ENCODE measurements around the gene NUDC. TPM values are rescaled to one million over a fixed set of nuclear protein-coding genes. Genes with fewer than 3 reads are reported as not detected.
A peak's percentile ranks its signal among the peaks of the same experiment; 100 is the strongest.

The NUDC gene
- total and polyA plus RNA-seq, 9 of the 15 experiments (the other 6 are each of a cell fraction or from before 2014, with no cell fraction given), result 9.8 to 234 (median 149) TPM

DNA sequence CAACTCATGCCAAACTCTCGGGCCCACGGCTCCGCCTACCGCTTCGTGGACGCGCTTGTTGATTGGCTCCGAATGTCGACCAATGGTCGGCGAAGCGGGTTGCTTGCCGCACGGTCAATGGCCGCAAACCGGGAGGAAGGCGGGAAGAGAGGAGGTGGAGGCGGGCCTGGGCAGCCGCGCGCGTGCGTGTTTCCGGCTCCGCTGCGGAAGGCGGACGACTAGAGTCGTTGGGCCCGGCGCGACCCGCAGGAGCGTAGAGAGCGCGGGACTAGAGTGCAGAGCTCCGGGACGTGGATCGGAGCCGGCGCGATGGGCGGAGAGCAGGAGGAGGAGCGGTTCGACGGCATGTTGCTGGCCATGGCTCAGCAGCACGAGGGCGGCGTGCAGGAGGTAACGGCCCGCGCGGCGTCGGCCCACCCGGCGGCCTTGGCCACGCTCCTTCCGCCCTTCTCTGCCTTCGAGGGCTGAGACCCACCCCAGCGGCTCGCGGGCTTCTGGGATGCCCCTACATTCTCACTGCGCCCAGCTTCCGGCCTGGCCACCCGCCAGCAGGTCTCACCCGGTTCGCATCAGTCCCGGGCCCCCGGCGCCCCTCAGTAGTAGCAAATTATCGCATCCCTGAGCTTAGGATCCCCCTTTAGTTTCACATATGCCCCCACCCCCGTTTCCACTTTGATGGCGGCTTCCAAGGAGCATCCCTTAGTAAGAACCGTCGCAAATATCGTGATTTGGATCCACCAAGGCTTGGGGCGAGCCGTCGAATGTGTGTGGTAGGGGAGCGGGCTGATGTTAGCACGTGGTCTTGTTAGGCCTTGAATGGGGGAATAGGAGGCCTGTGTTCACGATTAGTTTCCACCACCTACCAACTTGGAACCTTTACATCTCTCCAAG is at the start of gene NUDC (continued):
- TF ChIP-seq CHCHD3 (CRISPR knock-in tag; IDR thresholded peaks at IDR 0.05), result no peak
- no peak for TF ChIP-seq ZNF311 (CRISPR knock-in tag; IDR thresholded peaks at IDR 0.05)
- TF ChIP-seq, protein P1, sequence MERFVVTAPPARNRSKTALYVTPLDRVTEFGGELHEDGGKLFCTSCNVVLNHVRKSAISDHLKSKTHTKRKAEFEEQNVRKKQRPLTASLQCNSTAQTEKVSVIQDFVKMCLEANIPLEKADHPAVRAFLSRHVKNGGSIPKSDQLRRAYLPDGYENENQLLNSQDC (CRISPR knock-in tag; IDR thresholded peaks at IDR 0.05), result no peak
- TF ChIP-seq, protein P2, sequence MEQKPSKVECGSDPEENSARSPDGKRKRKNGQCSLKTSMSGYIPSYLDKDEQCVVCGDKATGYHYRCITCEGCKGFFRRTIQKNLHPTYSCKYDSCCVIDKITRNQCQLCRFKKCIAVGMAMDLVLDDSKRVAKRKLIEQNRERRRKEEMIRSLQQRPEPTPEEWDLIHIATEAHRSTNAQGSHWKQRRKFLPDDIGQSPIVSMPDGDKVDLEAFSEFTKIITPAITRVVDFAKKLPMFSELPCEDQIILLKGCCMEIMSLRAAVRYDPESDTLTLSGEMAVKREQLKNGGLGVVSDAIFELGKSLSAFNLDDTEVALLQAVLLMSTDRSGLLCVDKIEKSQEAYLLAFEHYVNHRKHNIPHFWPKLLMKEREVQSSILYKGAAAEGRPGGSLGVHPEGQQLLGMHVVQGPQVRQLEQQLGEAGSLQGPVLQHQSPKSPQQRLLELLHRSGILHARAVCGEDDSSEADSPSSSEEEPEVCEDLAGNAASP (IDR thresholded peaks at IDR 0.05), result no peak
- TF ChIP-seq PCBP1 (IDR thresholded peaks at IDR 0.05; ENCODE audit: low read depth, low read length, poor library complexity, severe bottlenecking), result peak; percentile 29
- TF ChIP-seq, protein P3, sequence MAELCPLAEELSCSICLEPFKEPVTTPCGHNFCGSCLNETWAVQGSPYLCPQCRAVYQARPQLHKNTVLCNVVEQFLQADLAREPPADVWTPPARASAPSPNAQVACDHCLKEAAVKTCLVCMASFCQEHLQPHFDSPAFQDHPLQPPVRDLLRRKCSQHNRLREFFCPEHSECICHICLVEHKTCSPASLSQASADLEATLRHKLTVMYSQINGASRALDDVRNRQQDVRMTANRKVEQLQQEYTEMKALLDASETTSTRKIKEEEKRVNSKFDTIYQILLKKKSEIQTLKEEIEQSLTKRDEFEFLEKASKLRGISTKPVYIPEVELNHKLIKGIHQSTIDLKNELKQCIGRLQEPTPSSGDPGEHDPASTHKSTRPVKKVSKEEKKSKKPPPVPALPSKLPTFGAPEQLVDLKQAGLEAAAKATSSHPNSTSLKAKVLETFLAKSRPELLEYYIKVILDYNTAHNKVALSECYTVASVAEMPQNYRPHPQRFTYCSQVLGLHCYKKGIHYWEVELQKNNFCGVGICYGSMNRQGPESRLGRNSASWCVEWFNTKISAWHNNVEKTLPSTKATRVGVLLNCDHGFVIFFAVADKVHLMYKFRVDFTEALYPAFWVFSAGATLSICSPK (IDR thresholded peaks at IDR 0.05; ENCODE audit: borderline replicate concordance), result no peak
- TF ChIP-seq, protein P4, sequence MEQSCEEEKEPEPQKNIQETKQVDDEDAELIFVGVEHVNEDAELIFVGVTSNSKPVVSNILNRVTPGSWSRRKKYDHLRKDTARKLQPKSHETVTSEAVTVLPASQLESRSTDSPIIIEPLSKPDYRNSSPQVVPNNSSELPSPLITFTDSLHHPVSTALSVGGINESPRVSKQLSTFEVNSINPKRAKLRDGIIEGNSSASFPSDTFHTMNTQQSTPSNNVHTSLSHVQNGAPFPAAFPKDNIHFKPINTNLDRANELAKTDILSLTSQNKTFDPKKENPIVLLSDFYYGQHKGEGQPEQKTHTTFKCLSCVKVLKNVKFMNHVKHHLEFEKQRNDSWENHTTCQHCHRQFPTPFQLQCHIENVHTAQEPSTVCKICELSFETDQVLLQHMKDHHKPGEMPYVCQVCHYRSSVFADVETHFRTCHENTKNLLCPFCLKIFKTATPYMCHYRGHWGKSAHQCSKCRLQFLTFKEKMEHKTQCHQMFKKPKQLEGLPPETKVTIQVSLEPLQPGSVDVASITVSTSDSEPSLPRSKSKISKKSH (CRISPR knock-in tag; IDR thresholded peaks at IDR 0.05), result no peak
- TF ChIP-seq ZNF217 (CRISPR knock-in tag; IDR thresholded peaks at IDR 0.05), result no peak
- TF ChIP-seq, protein P5, sequence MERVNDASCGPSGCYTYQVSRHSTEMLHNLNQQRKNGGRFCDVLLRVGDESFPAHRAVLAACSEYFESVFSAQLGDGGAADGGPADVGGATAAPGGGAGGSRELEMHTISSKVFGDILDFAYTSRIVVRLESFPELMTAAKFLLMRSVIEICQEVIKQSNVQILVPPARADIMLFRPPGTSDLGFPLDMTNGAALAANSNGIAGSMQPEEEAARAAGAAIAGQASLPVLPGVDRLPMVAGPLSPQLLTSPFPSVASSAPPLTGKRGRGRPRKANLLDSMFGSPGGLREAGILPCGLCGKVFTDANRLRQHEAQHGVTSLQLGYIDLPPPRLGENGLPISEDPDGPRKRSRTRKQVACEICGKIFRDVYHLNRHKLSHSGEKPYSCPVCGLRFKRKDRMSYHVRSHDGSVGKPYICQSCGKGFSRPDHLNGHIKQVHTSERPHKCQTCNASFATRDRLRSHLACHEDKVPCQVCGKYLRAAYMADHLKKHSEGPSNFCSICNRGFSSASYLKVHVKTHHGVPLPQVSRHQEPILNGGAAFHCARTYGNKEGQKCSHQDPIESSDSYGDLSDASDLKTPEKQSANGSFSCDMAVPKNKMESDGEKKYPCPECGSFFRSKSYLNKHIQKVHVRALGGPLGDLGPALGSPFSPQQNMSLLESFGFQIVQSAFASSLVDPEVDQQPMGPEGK (CRISPR knock-in tag; IDR thresholded peaks at IDR 0.05; ENCODE audit: borderline replicate concordance), result no peak
- TF ChIP-seq SRSF9 (IDR thresholded peaks at IDR 0.05; ENCODE audit: borderline replicate concordance, low read depth, low read length), result no peak
- TF ChIP-seq GABPA (tag; conservative IDR thresholded peaks at IDR 0.05; ENCODE audit: low read depth), result peak; percentile 96
- peak; percentile 90 for TF ChIP-seq NR3C1 (CRISPR knock-in tag; IDR thresholded peaks at IDR 0.05)
- TF ChIP-seq CCNT2 (IDR thresholded peaks at IDR 0.05; ENCODE audit: borderline replicate concordance, extremely low read depth, insufficient read length, low read depth, low read length), result peak; percentile 87
- TF ChIP-seq ELF1 (tag; IDR thresholded peaks at IDR 0.05), result peak; percentile 28; the same call in 1 of the 2 replicates
- TF ChIP-seq, protein P6, sequence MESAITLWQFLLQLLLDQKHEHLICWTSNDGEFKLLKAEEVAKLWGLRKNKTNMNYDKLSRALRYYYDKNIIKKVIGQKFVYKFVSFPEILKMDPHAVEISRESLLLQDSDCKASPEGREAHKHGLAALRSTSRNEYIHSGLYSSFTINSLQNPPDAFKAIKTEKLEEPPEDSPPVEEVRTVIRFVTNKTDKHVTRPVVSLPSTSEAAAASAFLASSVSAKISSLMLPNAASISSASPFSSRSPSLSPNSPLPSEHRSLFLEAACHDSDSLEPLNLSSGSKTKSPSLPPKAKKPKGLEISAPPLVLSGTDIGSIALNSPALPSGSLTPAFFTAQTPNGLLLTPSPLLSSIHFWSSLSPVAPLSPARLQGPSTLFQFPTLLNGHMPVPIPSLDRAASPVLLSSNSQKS (CRISPR knock-in tag; IDR thresholded peaks at IDR 0.05), result no peak
- peak; percentile 93 for TF ChIP-seq CBFB (CRISPR knock-in tag; IDR thresholded peaks at IDR 0.05)
- TF ChIP-seq KDM4B (IDR thresholded peaks at IDR 0.05; ENCODE audit: borderline replicate concordance in 2 of 2, low read depth in 1 of 2), result peak in 1 of 2 experiments; percentile 85; a peak in 1 of 4 replicates
- TF ChIP-seq NUFIP1 (IDR thresholded peaks at IDR 0.05; ENCODE audit: partially characterized antibody), result no peak
